Stimulated activated CD4-positive, alpha-beta T cell treated with anti-CD3 and anti-CD28 coated beads, Interleukin-12 subunit alpha, Interleukin-12 subunit beta, amount 100 ng/mL, for 48 hours (primary cell): Measurements from ENCODE around the gene NCOA7.
"Not testable (repeated sequence)": the region's sequence is repeated elsewhere in the genome, so short reads cannot be mapped to it uniquely, and the experiment has no call there.

Source experiments
- DNase-seq, 3 donors: peaks; one replicate each; pipeline ENCODE4 v3.0.0-alpha.2; 2020; ENCODE audit warnings: low read depth in 2 of 3, low spot score in 1 of 3

Gene NCOA7

GRCh38 chr6:125753218-125753936 is 37.4 kb upstream of the NCOA7 start:
- DNase-seq: no peak

DNA sequence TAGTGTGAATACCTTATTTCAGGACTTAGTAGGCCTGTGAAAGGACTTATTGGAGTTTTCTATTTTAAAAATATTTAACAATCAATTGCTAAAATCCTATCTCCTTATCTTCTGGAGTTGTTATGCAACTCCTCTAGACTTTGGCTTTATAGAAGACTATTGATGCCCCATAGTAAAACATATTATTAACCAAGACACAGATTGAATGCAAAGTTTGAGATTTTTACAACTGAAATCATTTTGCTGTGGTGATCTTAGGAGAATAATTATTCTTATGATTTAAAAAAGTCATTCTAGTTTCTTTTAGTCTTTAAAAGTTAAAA is 36.9 kb upstream of the NCOA7 start:
- no peak for DNase-seq

- DNase-seq: no peak
These were observed 36.2 kb upstream of the NCOA7 start for GRCh38 chr6:125754566-125754965.

DNA sequence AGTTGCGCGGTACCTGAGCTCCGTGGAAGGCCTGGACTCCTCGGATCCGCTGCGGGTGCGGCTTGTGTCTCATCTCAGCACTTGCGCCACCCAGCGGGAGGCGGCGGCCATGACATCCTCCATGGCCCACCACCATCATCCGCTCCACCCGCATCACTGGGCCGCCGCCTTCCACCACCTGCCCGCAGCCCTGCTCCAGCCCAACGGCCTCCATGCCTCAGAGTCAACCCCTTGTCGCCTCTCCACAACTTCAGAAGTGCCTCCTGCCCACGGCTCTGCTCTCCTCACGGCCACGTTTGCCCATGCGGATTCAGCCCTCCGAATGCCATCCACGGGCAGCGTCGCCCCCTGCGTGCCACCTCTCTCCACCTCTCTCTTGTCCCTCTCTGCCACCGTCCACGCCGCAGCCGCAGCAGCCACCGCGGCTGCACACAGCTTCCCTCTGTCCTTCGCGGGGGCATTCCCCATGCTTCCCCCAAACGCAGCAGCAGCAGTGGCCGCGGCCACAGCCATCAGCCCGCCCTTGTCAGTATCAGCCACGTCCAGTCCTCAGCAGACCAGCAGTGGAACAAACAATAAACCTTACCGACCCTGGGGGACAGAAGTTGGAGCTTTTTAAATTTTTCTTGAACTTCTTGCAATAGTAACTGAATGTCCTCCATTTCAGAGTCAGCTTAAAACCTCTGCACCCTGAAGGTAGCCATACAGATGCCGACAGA is 31.4 kb upstream of the NCOA7 start:
- DNase-seq: no peak

- DNase-seq: no peak
These were observed 30.8 kb upstream of the NCOA7 start for GRCh38 chr6:125759959-125760457.

DNA sequence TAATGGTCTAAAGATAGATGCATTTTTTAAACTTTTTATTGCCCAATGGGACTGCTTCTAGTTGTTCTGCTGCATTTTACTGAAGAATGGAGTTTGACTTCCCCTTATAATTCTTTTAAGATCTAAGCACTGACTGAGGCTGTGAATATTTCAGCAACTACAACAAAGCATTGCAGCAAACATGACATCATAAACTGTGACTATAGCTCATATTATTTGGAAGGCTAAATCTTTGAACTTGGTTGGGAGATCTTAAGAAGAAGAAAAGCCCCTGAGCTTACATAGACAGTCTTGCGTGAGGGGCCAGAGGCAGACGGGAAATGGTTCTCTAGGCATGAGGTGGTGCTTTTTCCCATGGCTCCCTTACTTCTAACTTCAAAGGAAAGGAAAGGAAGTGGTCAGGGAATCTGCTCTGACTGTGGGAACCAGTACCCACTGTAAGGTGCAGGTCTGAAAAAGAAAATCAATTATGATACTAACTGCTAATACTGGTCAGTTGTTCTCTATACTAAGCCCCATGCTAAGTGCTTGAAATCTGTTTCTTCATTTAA is 26.6 kb upstream of the NCOA7 start:
- no peak for DNase-seq

- DNase-seq: no peak
These were observed 24.8 kb upstream of the NCOA7 start for GRCh38 chr6:125765944-125766343.

DNA sequence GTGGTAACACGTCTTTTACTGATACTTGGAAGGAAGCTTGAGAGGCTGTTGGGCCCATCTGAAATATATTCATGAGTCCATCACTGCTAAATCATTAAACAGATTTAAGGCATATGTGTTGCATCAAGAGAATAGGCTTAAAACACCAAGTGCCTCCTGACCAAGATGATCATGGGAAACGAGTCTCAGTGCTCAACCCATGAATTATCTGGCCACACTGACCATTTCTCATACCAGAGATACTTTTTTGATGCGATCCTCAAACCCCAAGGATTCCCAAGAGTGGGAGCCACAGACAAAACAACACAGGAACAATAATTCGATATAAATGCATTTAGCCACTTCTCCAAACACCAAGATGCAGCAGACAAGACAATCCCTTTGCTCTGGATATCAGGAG is 24.1 kb upstream of the NCOA7 start:
- DNase-seq: no peak

DNA sequence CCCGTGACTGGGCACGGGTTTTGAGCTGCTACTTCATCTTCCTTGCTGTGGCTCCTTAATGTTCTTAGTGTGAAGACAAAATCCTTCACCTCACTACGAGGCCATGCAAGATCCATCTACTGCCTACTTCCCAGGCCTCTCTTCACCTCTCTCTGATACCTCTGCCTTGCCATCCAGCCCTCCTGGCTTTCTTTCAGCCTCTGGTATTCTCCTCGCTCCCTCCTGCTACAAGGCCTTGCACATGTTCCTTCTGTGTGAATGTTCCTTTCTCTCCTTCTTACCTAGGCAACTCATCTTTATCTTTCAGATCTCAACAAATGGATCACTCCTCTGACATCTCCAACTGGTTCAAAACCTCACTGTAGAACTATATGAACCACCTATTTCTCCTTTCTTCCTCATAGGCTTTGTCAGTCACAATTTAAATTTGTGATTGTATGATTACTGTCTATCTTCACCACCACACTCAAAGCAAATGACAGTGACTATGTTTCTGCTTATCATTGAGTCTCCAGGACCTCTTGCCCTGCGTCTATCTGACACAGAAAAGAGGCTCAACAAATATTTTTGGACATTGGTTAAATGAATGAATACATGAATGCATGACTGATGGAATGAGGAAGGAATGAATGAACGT is 21.5 kb upstream of the NCOA7 start:
- no peak for DNase-seq

DNA sequence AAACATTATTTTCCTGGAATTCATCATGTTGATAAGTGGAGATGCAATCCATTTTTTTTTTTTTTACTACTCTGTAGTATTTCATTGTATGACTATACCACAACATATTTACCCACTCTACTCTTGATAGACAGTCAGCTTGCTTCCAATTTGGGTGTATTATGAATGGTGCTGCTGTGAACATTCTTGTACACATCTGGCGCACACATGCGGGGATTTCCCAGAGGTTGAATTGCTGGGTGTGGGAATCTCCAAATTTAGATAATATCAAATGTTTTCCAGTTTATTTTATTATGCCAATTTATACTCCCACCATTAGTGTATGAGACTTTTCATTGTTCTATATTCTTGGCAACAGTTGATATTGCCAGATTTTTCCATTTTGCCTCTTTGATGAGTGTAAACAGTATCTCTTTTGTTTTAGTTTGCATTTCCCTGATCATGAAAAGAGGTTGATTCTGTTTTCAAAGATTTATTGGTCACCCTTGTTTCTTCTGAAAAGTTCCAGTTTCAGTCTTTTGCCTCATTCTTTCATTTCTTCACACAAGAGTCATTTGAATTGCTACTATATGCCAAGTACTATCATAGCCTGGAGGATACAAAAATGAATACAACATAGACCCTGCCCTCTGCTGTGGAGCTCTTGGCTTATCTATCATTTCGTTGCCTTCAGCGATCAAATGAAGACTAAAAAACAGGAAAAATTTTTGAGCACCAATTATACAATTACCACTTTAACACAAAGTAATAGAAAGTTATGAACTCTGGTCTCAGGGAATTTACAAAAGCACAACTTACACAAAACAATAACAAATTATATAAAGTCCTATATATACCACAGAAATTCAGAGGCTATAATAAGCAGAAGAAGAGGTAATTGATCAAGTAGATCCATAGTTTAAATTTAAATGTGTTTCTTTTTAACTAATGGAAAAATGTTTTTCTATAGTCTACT is 17.1 kb upstream of the NCOA7 start:
- DNase-seq: no peak

DNA sequence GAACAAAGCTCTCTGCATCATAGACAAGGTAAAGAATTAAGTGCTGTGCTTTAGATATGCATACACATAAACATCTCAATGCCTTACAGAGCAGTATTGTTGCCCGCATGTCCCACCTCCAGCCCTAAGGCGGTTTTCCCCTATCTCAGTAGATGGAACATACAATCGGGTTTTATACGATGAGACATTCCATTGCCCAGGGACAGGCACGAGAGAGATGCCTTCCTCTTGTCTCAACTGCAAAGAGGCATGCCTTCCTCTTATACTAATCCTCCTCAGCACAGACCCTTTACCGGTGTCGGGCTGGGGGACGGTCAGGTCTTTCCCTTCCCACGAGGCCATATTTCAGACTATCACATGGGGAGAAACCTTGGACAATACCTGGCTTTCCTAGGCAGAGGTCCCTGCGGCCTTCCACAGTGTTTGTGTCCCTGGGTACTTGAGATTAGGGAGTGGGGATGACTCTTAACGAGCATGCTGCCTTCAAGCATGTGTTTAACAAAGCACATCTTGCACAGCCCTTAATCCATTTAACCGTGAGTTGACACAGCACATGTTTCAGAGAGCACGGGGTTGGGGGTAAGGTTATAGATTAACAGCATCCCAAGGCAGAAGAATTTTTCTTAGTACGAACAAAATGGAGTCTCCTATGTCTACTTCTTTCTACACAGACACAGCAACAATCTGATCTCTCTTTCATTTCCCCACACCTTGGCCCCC is 14.5 kb upstream of the NCOA7 start:
- not testable (repeated sequence) for DNase-seq

- DNase-seq: peak; percentile 73 to 93 (median 77)
These were observed 10.7 kb upstream of the NCOA7 start for GRCh38 chr6:125779924-125780539.

GRCh38 chr6:125780540-125781313 is 10.0 kb upstream of the NCOA7 start:
- peak; percentile 31 to 52 (median 45) for DNase-seq

- peak in 1 of 3 donors; percentile 26 for DNase-seq
These were observed 9.4 kb upstream of the NCOA7 start for GRCh38 chr6:125781314-125781868.

DNA sequence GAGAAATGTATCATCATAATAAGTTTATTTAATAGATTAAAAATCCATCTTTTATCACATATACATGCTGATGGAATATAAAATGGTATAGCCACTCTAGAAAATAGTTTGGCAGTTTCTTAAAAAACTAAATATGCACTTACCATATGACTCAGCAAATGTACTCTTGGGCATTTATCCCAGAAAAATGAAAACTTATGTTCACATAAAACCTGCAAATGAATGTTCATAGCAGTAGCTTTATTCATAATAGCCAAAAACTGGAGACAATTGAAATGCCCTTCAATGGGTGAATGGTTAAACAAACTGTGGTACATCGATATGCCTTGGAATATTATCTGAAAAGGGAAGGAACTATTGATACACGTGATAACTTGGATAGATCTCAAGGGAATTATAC is 6.4 kb upstream of the NCOA7 start:
- no peak for DNase-seq

DNA sequence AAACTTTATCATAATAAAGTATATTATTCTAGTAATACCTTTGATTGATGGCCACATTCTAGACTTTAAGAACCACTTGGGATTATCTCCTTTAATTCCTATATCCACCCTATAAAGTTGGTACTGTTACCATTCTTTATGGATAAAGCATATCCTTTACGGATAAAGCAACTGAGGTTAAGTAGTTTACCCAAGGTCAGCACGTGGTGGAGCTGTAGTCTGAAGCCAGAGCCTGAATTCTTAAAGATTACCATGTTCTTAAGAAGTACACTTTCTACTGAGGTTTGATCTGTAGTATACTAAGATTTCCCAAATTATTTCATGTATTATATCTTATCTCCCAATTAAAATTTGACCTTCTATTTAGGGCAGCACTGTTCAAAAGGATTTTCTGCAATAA is 3.0 kb upstream of the NCOA7 start:
- no peak for DNase-seq

DNA sequence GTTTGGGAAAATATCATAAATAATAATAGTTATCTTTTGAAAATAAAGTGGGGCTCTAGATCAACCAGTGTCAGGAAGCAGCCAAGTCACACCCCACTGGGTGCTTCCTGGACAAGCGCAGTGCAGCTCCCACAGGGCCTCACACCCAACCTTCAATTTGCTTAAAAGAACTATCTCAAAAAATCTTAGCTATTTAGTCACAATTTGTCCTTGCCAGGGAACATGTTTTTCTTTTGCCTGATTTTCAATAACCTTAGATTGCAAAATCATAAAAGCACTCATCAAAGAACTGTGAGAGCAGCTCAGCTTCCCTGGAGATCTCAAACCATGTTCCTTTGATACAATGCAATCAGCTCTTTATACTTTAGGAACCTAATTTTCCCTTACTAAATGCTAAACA is 1.6 kb upstream of the NCOA7 start:
- DNase-seq: no peak

- DNase-seq: peak in 2 of 3 donors; percentile 16 to 31
These were observed 993 bp upstream of the NCOA7 start for GRCh38 chr6:125789576-125790357.
